H1 (cell line): ENCODE results near the gene APOO. TPM values are rescaled to one million over a fixed set of nuclear protein-coding genes. Genes with fewer than 3 reads are reported as not detected.

Source experiments
- CTCF ChIA-PET: fragments of 300-600 bp; sonication (Branson Sonifier 250); formaldehyde crosslinking; loops from one replicate; lab custom pipeline; 2021; ENCODE audit not compliant: partially characterized antibody; lab: Charles Lee
- POLR2A ChIA-PET: fragments of 300-600 bp; sonication (Branson Sonifier 250); formaldehyde crosslinking; loops from one replicate; lab custom pipeline; 2021; ENCODE audit warnings: inconsistent platforms; ENCODE audit not compliant: partially characterized antibody; lab: Charles Lee
- DNase-seq, 2 experiments: peaks; one replicate each; pipeline versions ENCODE4 v3.0.0 to v3.0.0-alpha.2; 2010 to 2022; ENCODE audit warnings: low spot score in 2 of 2, low read depth in 1 of 2, mixed read lengths in 1 of 2
- FAIRE-seq: peaks from 2 replicates; lab custom pipeline; 2011; peaks lifted over from hg19 to GRCh38; lab: Jason Lieb, UNC
- H2AFZ ChIP-seq: 2 replicates; pipeline ENCODE4 v1.8.1; 2012; ENCODE audit warnings: low read length, inconsistent platforms
- H2AK5ac ChIP-seq: 2 replicates; pipeline ENCODE4 v1.6.1; 2013; ENCODE audit warnings: low read depth, low read length
- H2BK120ac ChIP-seq: replicated peaks from 2 replicates; pipeline ENCODE3; 2013; ENCODE audit warnings: low read depth, low read length, inconsistent platforms
- H2BK12ac ChIP-seq: 2 replicates; pipeline ENCODE4 v1.6.1; 2013; ENCODE audit warnings: low read depth, low read length
- H2BK15ac ChIP-seq: 2 replicates; pipeline ENCODE4 v1.6.1; 2013; ENCODE audit warnings: low read length
- H2BK20ac ChIP-seq: 2 replicates; pipeline ENCODE4 v1.6.1; 2013; ENCODE audit warnings: low read length
- H2BK5ac ChIP-seq: 2 replicates; pipeline ENCODE4 v1.6.1; 2013; ENCODE audit warnings: low read depth, low read length
- H3K14ac ChIP-seq: 2 replicates; pipeline ENCODE4 v1.6.1; 2013; ENCODE audit warnings: inconsistent platforms; ENCODE audit not compliant: insufficient read length
- H3K18ac ChIP-seq: 2 replicates; pipeline ENCODE4 v1.6.1; 2013; ENCODE audit warnings: low read length; ENCODE audit errors: extremely low read depth
- H3K23ac ChIP-seq: 2 replicates; pipeline ENCODE4 v1.6.1; 2013; ENCODE audit warnings: inconsistent platforms; ENCODE audit not compliant: insufficient read length
- H3K23me2 ChIP-seq: 2 replicates; pipeline ENCODE4 v1.6.1; 2013; ENCODE audit warnings: low read depth, low read length
- H3K27ac ChIP-seq: 2 replicates; pipeline ENCODE4 v1.6.1; 2011; ENCODE audit warnings: low read depth, low read length, inconsistent platforms
- H3K27me3 ChIP-seq, 4 experiments: replicated peaks in 1 of 4; 1 replicate in 1 of 4; 2 replicates in 3 of 4; pipeline versions ENCODE4 v1.6.1 to v1.8.1; 2011 to 2013; ENCODE audit warnings: low read length in 3 of 4, mild to moderate bottlenecking in 3 of 4, inconsistent platforms in 2 of 4, mixed read lengths in 2 of 4, moderate library complexity in 1 of 4; ENCODE audit not compliant: control insufficient read depth in 3 of 4, insufficient read depth in 3 of 4; ENCODE audit errors: extremely low read depth in 1 of 4
- H3K36me3 ChIP-seq, 4 experiments: 2 replicates each; pipeline versions ENCODE4 v1.6.1 to v1.8.1; 2011 to 2013; ENCODE audit warnings: mild to moderate bottlenecking in 4 of 4, low read length in 3 of 4, moderate library complexity in 2 of 4, control low read depth in 1 of 4, inconsistent platforms in 1 of 4; ENCODE audit not compliant: insufficient read depth in 4 of 4, control insufficient read depth in 2 of 4
- H3K4ac ChIP-seq: replicated peaks from 2 replicates; pipeline ENCODE3; 2013; ENCODE audit warnings: low read length, low read depth, mixed read lengths, inconsistent platforms; ENCODE audit not compliant: insufficient read length
- H3K4me1 ChIP-seq, 4 experiments: replicated peaks in 1 of 4; 1 replicate in 1 of 4; 2 replicates in 3 of 4; pipeline versions ENCODE4 v1.6.1 to v1.8.1; 2011 to 2013; ENCODE audit warnings: low read length in 3 of 4, inconsistent platforms in 2 of 4, mixed read lengths in 1 of 4; ENCODE audit not compliant: insufficient read depth in 4 of 4, control insufficient read depth in 3 of 4
- H3K4me2 ChIP-seq, 2 experiments: 2 replicates each; pipeline versions ENCODE4 v1.6.1 to v1.8.1; 2011 to 2013; ENCODE audit warnings: low read depth in 2 of 2, low read length in 2 of 2, control low read depth in 1 of 2, inconsistent platforms in 1 of 2, mild to moderate bottlenecking in 1 of 2; ENCODE audit not compliant: insufficient read depth in 1 of 2
- H3K4me3 ChIP-seq, 4 experiments: fragments of 200-600, 300-600 bp in 1 of 4; sonication (generic), shearing (Covaris generic), sonication (Bioruptor Twin) in 1 of 4; 2 replicates each; pipeline versions ENCODE4 v1.5.1 to v1.8.1; 2011 to 2016; ENCODE audit warnings: low read length in 4 of 4, low read depth in 3 of 4, control low read depth in 2 of 4, inconsistent platforms in 2 of 4, mild to moderate bottlenecking in 2 of 4, mixed read lengths in 1 of 4, moderate library complexity in 1 of 4; ENCODE audit not compliant: insufficient read depth in 2 of 4; ENCODE audit errors: extremely low read depth in 1 of 4
- H3K56ac ChIP-seq: replicated peaks from 2 replicates; pipeline ENCODE3; 2013; ENCODE audit warnings: low read depth, mild to moderate bottlenecking, mixed read lengths, low read length, inconsistent platforms; ENCODE audit not compliant: insufficient read length
- H3K79me1 ChIP-seq: 2 replicates; pipeline ENCODE4 v1.6.1; 2013; ENCODE audit warnings: low read depth, low read length, control low read depth
- H3K79me2 ChIP-seq, 2 experiments: 2 replicates each; pipeline versions ENCODE4 v1.6.1 to v1.8.1; 2012 to 2013; ENCODE audit warnings: low read length in 2 of 2, mild to moderate bottlenecking in 2 of 2, inconsistent platforms in 1 of 2; ENCODE audit not compliant: insufficient read depth in 2 of 2, control insufficient read depth in 1 of 2
- H3K9ac ChIP-seq, 4 experiments: replicated peaks in 1 of 4; 1 replicate in 1 of 4; 2 replicates in 3 of 4; pipeline versions ENCODE4 v1.6.1 to v1.8.1; 2011 to 2013; ENCODE audit warnings: low read depth in 3 of 4, low read length in 3 of 4, control low read depth in 2 of 4, mild to moderate bottlenecking in 2 of 4, moderate library complexity in 2 of 4, inconsistent platforms in 1 of 4; ENCODE audit errors: extremely low read depth in 1 of 4
- H3K9me3 ChIP-seq, 2 experiments: 2 replicates each; pipeline versions ENCODE4 v1.6.1 to v1.8.1; 2012 to 2013; ENCODE audit warnings: mild to moderate bottlenecking in 2 of 2, moderate library complexity in 2 of 2, control low read depth in 1 of 2, inconsistent platforms in 1 of 2, low read depth in 1 of 2, low read length in 1 of 2, mixed read lengths in 1 of 2; ENCODE audit not compliant: insufficient read depth in 2 of 2
- H4K20me1 ChIP-seq, 2 experiments: replicated peaks in 1 of 2; 2 replicates each; pipeline versions ENCODE3 to v1.8.1; 2011 to 2013; ENCODE audit warnings: inconsistent platforms in 2 of 2, low read length in 2 of 2, mild to moderate bottlenecking in 1 of 2; ENCODE audit not compliant: insufficient read depth in 2 of 2, control insufficient read depth in 1 of 2
- H4K5ac ChIP-seq: 2 replicates; pipeline ENCODE4 v1.6.1; 2013; ENCODE audit warnings: low read length, low read depth, mixed read lengths, inconsistent platforms; ENCODE audit not compliant: insufficient read length
- H4K8ac ChIP-seq: 2 replicates; pipeline ENCODE4 v1.8.0; 2013; ENCODE audit warnings: mild to moderate bottlenecking, moderate library complexity, low read length, inconsistent platforms; ENCODE audit not compliant: insufficient read depth; ENCODE audit errors: extremely low read depth
- H4K91ac ChIP-seq: replicated peaks from 2 replicates; pipeline ENCODE3; 2013; ENCODE audit warnings: low read length, mixed read lengths, inconsistent platforms; ENCODE audit not compliant: insufficient read length
- ATF3 ChIP-seq: IDR thresholded peaks from 2 replicates; pipeline ENCODE4 v1.6.1; 2011; ENCODE audit warnings: low read depth, mild to moderate bottlenecking, low read length; ENCODE audit not compliant: insufficient read depth
- BACH1 ChIP-seq: IDR thresholded peaks from 2 replicates; pipeline ENCODE4 v1.6.1; 2012; ENCODE audit warnings: low read length, improper control_type of control experiment
- CBX5 ChIP-seq: fragments of 300-800, 300-1000 bp; sonication (generic); IDR thresholded peaks from 2 replicates; pipeline ENCODE4 v1.7.1; 2016; ENCODE audit warnings: antibody characterized with exemption, low read length, low read depth
- E2F6 ChIP-seq: IDR thresholded peaks from 2 replicates; pipeline ENCODE4 v1.6.1; 2012; ENCODE audit warnings: inconsistent platforms
- KDM1A ChIP-seq: fragments of 200-600, 300-600 bp; sonication (generic); IDR thresholded peaks from 2 replicates; pipeline ENCODE4 v1.7.1; 2016; ENCODE audit warnings: mild to moderate bottlenecking, low read length, borderline replicate concordance
- MAFK ChIP-seq: IDR thresholded peaks from 2 replicates; pipeline ENCODE4 v1.6.1; 2012; ENCODE audit warnings: low read depth, mild to moderate bottlenecking, improper control_type of control experiment, low read length
- NANOG ChIP-seq: IDR thresholded peaks from 2 replicates; pipeline ENCODE4 v1.6.1; 2011; ENCODE audit warnings: low read length, low read depth, mild to moderate bottlenecking, inconsistent platforms; ENCODE audit not compliant: insufficient read depth, poor library complexity, severe bottlenecking
- RFX5 ChIP-seq: IDR thresholded peaks from 2 replicates; pipeline ENCODE4 v1.6.1; 2011; ENCODE audit warnings: low read depth, low read length, improper control_type of control experiment, borderline replicate concordance
- RXRA ChIP-seq: IDR thresholded peaks from 2 replicates; pipeline ENCODE4 v1.6.1; 2011; ENCODE audit warnings: low read depth, mild to moderate bottlenecking, low read length, moderate library complexity; ENCODE audit not compliant: insufficient read depth
- SIRT6 ChIP-seq: IDR thresholded peaks from one replicate; pipeline ENCODE4 v1.7.1; 2012; ENCODE audit warnings: low read length, inconsistent platforms
- WGBS, 2 experiments: shearing (Covaris generic) in 1 of 2; methylation state at CpG; one replicate each; pipeline versions ENCODE4 v1.1.6 to v1.1.7; 2013 to 2015; ENCODE audit warnings: low lambda C conversion rate in 2 of 2, mixed read lengths in 2 of 2, inconsistent platforms in 1 of 2, low coverage in 1 of 2, missing lambda C conversion rate in 1 of 2; ENCODE audit not compliant: insufficient replicate concordance in 2 of 2, insufficient coverage in 1 of 2, insufficient read length in 1 of 2; ENCODE audit errors: extremely low coverage in 1 of 2, missing lambda C conversion rate in 1 of 2; 5-methylcytosine and 5-hydroxymethylcytosine counted together
- polyA plus RNA-seq, 7 experiments: library from polyadenylated mRNA; depleted of rRNA in 3 of 7; stranded (reverse) in 5 of 7; unstranded in 2 of 7; fragments of >200 nt in 5 of 7; fragments of 200-250 nt in 2 of 7; gene quantifications; 1 replicate in 5 of 7; 2 replicates in 1 of 7; 4 replicates in 1 of 7; pipeline versions ENCODE4 v1.2.1 to v1.2.3, GENCODE V29; 2011 to 2013; ENCODE audit warnings: missing spikeins in 2 of 7, mixed read lengths in 2 of 7
- total RNA-seq: library from RNA; stranded (reverse); fragmentation: NEBNext Ultra II Directional; extraction: Animal tissue kit (Norgen Biotek cat#: 25700); gene quantifications from 2 replicates; pipeline ENCODE4 v1.2.1, GENCODE V29; 2021
- TF ChIP-seq, protein P1 (sequence below): IDR thresholded peaks from 2 replicates; pipeline ENCODE4 v1.6.1; 2012; ENCODE audit warnings: low read length, inconsistent platforms

Gene APOO
- total and polyA plus RNA-seq, 2 of the 8 experiments (the other 6 are each of a cell fraction or from before 2014, with no cell fraction given): 25.7 to 45.0 TPM

- H2BK5ac ChIP-seq: no peak overlapping the region
- no peak overlapping the region for H3K4me3 ChIP-seq
- POLR2A ChIA-PET: no interaction called here
- H3K79me2 ChIP-seq: no peaks in the 10 kb centered on the region
- no peak overlapping the region for H4K5ac ChIP-seq
- 91% methylated on average over 9 of the region's 10 CpGs; no CpG with 5 or more reads in 1 of the 2 experiments for WGBS, 2 experiments
- H3K9ac ChIP-seq: no peak overlapping the region
- FAIRE-seq (no peak), DNase-seq (no peak)
- no peaks in the 10 kb centered on the region for H3K9me3 ChIP-seq
- H4K91ac ChIP-seq: no peak overlapping the region
- no peak overlapping the region for H4K8ac ChIP-seq
- no peak overlapping the region for H2AK5ac ChIP-seq
- H2BK15ac ChIP-seq: no peak overlapping the region
- H2BK120ac ChIP-seq: no peak overlapping the region
- no peak overlapping the region for H3K23ac ChIP-seq
- no peaks in the 10 kb centered on the region for H4K20me1 ChIP-seq
- H3K4ac ChIP-seq: no peak overlapping the region
- no peaks in the 10 kb centered on the region for H3K27me3 ChIP-seq
- peaks cover 0 to 7% (median 0%) of the 10 kb centered on the region in 4 experiments; a peak in 1 of 7 replicates for H3K4me1 ChIP-seq
- no peak overlapping the region for H3K56ac ChIP-seq
- no peaks in the 10 kb centered on the region for H3K23me2 ChIP-seq
- H3K4me2 ChIP-seq: no peak overlapping the region
- H3K27ac ChIP-seq: no peak overlapping the region
- H3K36me3 ChIP-seq: no peaks in the 10 kb centered on the region
- H2BK20ac ChIP-seq: no peak overlapping the region
- H2BK12ac ChIP-seq: no peak overlapping the region
- CTCF ChIA-PET: interaction anchor here (0.6 kb wide), 1 partner anchor 54 kb away, joined by 3 read pairs; no protein-coding TSS in a partner anchor
- no peaks in the 10 kb centered on the region for H3K79me1 ChIP-seq
- no peak overlapping the region for H3K18ac ChIP-seq
- no peak overlapping the region for H2AFZ ChIP-seq
- H3K14ac ChIP-seq: no peak overlapping the region
- TF ChIP-seq, protein P1, sequence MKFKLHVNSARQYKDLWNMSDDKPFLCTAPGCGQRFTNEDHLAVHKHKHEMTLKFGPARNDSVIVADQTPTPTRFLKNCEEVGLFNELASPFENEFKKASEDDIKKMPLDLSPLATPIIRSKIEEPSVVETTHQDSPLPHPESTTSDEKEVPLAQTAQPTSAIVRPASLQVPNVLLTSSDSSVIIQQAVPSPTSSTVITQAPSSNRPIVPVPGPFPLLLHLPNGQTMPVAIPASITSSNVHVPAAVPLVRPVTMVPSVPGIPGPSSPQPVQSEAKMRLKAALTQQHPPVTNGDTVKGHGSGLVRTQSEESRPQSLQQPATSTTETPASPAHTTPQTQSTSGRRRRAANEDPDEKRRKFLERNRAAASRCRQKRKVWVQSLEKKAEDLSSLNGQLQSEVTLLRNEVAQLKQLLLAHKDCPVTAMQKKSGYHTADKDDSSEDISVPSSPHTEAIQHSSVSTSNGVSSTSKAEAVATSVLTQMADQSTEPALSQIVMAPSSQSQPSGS: no peak
- TF ChIP-seq NANOG (no peak), CBX5 (no peak), MAFK (no peak), RXRA (no peak), KDM1A (no peak), RFX5 (no peak), ATF3 (no peak), BACH1 (no peak), SIRT6 (no peak), E2F6 (no peak)
These were observed 96.6 kb downstream of the APOO start for GRCh38 chrX:23811108-23811651.
